ENCODE measurements around the gene NTSR1.

NTSR1 gene

GRCh38 chr20:62708591-62709536, at the start of gene NTSR1:
TSS of gene NTSR1 (plus strand) at chr20:62708836. CDS start at chr20:62709208, 372 bp downstream.
- FAIRE-seq = no peak

GRCh38 chr20:62659488-62660239, 49.0 kb upstream of the NTSR1 start:
- no peak for FAIRE-seq

GRCh38 chr20:62660240-62660615, 48.4 kb upstream of the NTSR1 start:
- no peak for FAIRE-seq

GRCh38 chr20:62660768-62661167, 47.9 kb upstream of the NTSR1 start:
- no peak for FAIRE-seq

- FAIRE-seq = no peak
These were observed 47.0 kb upstream of the NTSR1 start for GRCh38 chr20:62661647-62662046.

- no peak for FAIRE-seq
These were observed 46.2 kb upstream of the NTSR1 start for GRCh38 chr20:62662422-62662821.

GRCh38 chr20:62663145-62664018, 45.3 kb upstream of the NTSR1 start:
- FAIRE-seq = no peak

GRCh38 chr20:62664019-62664971, 44.3 kb upstream of the NTSR1 start:
- FAIRE-seq = no peak

- FAIRE-seq = no peak
These were observed 43.4 kb upstream of the NTSR1 start for GRCh38 chr20:62665153-62665754.

GRCh38 chr20:62665826-62666735, 42.6 kb upstream of the NTSR1 start:
- FAIRE-seq = no peak

- no peak for FAIRE-seq
These were observed 41.7 kb upstream of the NTSR1 start for GRCh38 chr20:62666736-62667529.

- FAIRE-seq = no peak
These were observed 40.9 kb upstream of the NTSR1 start for GRCh38 chr20:62667530-62668440.

- FAIRE-seq = no peak
These were observed 40.1 kb upstream of the NTSR1 start for GRCh38 chr20:62668441-62669027.

- no peak for FAIRE-seq
These were observed 39.4 kb upstream of the NTSR1 start for GRCh38 chr20:62669249-62669648.

- no peak for FAIRE-seq
These were observed 38.5 kb upstream of the NTSR1 start for GRCh38 chr20:62670156-62670555.

- FAIRE-seq = no peak
These were observed 37.6 kb upstream of the NTSR1 start for GRCh38 chr20:62670998-62671397.

GRCh38 chr20:62671765-62672164, 36.9 kb upstream of the NTSR1 start:
- no peak for FAIRE-seq

GRCh38 chr20:62674370-62674769, 34.3 kb upstream of the NTSR1 start:
- FAIRE-seq = no peak
